T-cell (primary cell): ENCODE results near the gene NOC2L. TPM values are rescaled to one million over a fixed set of nuclear protein-coding genes. Genes with fewer than 3 reads are reported as not detected.
"Not testable (repeated sequence)": the region's sequence is repeated elsewhere in the genome, so short reads cannot be mapped to it uniquely, and the experiment has no call there.

Experiments
- ATAC-seq, 4 experiments: fragments of 200-7000 bp in 3 of 4; fragments of 150-1000 bp in 1 of 4; cut with Tn5 transposase; replicated peaks in 1 of 4; 1 replicate in 3 of 4; 2 replicates in 1 of 4; pipeline ENCODE4 v1.10.0; 2021; ENCODE audit warnings: moderate library complexity in 3 of 4, mild to moderate bottlenecking in 2 of 4, moderate number of reproducible peaks in 1 of 4
- CTCF ChIA-PET, 2 donors: fragments of 300-600 bp; sonication (Branson Sonifier 250); formaldehyde crosslinking; loops; one replicate each; lab custom pipeline; 2022; ENCODE audit warnings: antibody characterized with exemption in 2 of 2; lab: Charles Lee
- POLR2A ChIA-PET, 2 donors: fragments of 300-600 bp; sonication (Branson Sonifier 250); formaldehyde crosslinking; loops; one replicate each; lab custom pipeline; 2022; ENCODE audit warnings: antibody characterized with exemption in 2 of 2; lab: Charles Lee
- DNase-seq, 35 experiments: peaks; one replicate each; pipeline versions ENCODE4 v3.0.0 to v3.0.0-alpha.2; 2013 to 2023
- H3K27ac ChIP-seq: one replicate; pipeline ENCODE4 v1.5.1; 2013; ENCODE audit warnings: low read length
- H3K27me3 ChIP-seq, 2 experiments: replicated peaks in 1 of 2; 1 replicate in 1 of 2; 2 replicates in 1 of 2; pipeline versions ENCODE4 v1.6.1 to v1.7.0; 2013; ENCODE audit warnings: low read length in 1 of 2, mixed read lengths in 1 of 2; ENCODE audit not compliant: control insufficient read depth in 2 of 2, insufficient read depth in 2 of 2; ENCODE audit errors: extremely low read depth in 1 of 2
- H3K36me3 ChIP-seq, 2 donors: 1 replicate in 1 of 2; 2 replicates in 1 of 2; pipeline versions ENCODE4 v1.6.1 to v1.7.0; 2013; ENCODE audit warnings: low read length in 1 of 2; ENCODE audit not compliant: control insufficient read depth in 2 of 2, insufficient read depth in 1 of 2; ENCODE audit errors: extremely low read depth in 1 of 2
- H3K4me1 ChIP-seq, 2 experiments: 1 replicate in 1 of 2; 2 replicates in 1 of 2; pipeline versions ENCODE4 v1.6.1 to v1.7.0; 2013; ENCODE audit warnings: low read length in 2 of 2, mixed read lengths in 1 of 2; ENCODE audit not compliant: insufficient read depth in 2 of 2, control insufficient read depth in 1 of 2; ENCODE audit errors: extremely low read depth in 1 of 2
- H3K4me3 ChIP-seq, 2 donors: 1 replicate in 1 of 2; 2 replicates in 1 of 2; pipeline versions ENCODE4 v1.5.1 to v1.7.0; 2013; ENCODE audit warnings: mild to moderate bottlenecking in 2 of 2, low read length in 1 of 2, moderate library complexity in 1 of 2; ENCODE audit not compliant: control insufficient read depth in 1 of 2; ENCODE audit errors: extremely low read depth in 1 of 2
- H3K9me3 ChIP-seq: 2 replicates; pipeline ENCODE4 v1.7.0; 2013
- H3K27ac Mint-ChIP-seq, 2 donors: one replicate each; pipeline ENCODE4 v1.8.0; 2020 to 2021; ENCODE audit warnings: mild to moderate bottlenecking in 2 of 2, mixed read lengths in 2 of 2
- H3K27me3 Mint-ChIP-seq, 2 donors: one replicate each; pipeline ENCODE4 v1.8.0; 2021 to 2022; ENCODE audit warnings: mixed read lengths in 2 of 2
- H3K36me3 Mint-ChIP-seq: one replicate; pipeline ENCODE4 v1.8.0; 2021; ENCODE audit warnings: mixed read lengths
- H3K4me1 Mint-ChIP-seq, 3 donors: one replicate each; pipeline ENCODE4 v1.8.0; 2020 to 2022; ENCODE audit warnings: mixed read lengths in 3 of 3, mild to moderate bottlenecking in 1 of 3
- H3K4me3 Mint-ChIP-seq, 3 donors: one replicate each; pipeline ENCODE4 v1.8.0; 2020 to 2022; ENCODE audit warnings: mild to moderate bottlenecking in 3 of 3, mixed read lengths in 3 of 3, moderate library complexity in 3 of 3
- H3K9me3 Mint-ChIP-seq, 3 donors: one replicate each; pipeline ENCODE4 v1.8.0; 2020 to 2022; ENCODE audit warnings: mixed read lengths in 3 of 3
- WGBS: methylation state at CpG from one replicate; pipeline ENCODE4 v1.1.5; 2013; ENCODE audit warnings: missing lambda C conversion rate; ENCODE audit not compliant: insufficient coverage; 5-methylcytosine and 5-hydroxymethylcytosine counted together
- total RNA-seq, 35 experiments: library from RNA in 6 of 35; stranded (reverse) in 6 of 35; fragments of 120-200 nt in 1 of 35; gene quantifications; one replicate each; pipeline versions ENCODE4 v1.2.1 to v1.2.4 and lab custom pipeline; 2013 to 2026

NOC2L gene
- total RNA-seq, 5 donors from 2014 or later (not counting 1 experiment from before 2014, with no cell fraction given): 58.7 to 92.2 (median 83.4) TPM

- H3K9me3 Mint-ChIP-seq, CTCF ChIA-PET: not testable (repeated sequence)
These were observed 17.7 kb upstream of the NOC2L start for GRCh38 chr1:976791-977190.

DNA sequence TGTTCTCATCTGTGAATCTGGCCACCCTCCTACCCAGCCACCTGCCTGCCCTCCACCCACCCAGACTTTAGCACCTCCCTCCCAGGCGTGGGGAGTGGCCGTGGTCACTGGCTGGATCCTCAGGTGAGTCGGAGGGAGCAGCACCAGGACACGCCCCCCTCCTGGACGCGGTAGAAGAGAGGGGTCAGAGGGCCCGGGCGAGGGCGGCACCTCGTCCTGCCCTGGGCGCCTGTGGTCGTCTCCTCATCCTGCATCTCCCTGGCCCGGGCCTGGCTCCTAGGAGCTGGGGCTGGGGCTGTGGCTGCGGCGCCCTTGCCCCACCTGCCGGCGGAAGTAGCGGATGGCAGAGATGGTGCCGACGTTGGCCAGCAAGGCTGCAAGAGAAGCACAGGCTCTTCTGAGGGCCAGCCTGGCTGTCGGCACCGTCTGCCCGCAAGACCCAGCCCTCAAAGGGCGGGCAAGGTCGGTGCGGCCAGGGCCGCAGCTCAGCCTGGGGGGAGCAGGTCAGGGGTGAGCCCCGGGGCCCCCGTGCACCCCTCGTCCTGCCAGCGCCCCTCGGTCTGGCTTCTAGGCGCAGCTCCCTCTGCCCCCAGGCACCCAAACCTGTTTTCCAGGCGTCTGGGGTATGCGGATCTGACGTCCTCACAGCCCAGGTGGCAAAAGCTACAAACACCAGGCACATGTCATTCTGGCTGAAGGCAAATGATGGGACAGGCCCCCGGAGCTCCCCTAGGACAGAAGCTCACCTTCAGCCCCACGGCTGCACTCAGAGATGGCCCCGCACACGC lies 17.0 kb upstream of the NOC2L start:
- ChIA-PET POLR2A (no interaction called here), CTCF (interaction anchor here in 1 of 2 donors (0.7 kb wide), 2 partner anchors 78 to 107 kb away, joined by 3 to 4 read pairs; no protein-coding TSS in a partner anchor)
- peak in 29 of 35 experiments; percentile 29 to 81 (median 58) for DNase-seq
- Histone ChIP-seq H3K9me3 (no peaks in the 10 kb centered on the region), H3K4me1 (peaks cover 2 to 10% of the 10 kb centered on the region in 2 experiments), H3K4me3 (peak overlapping the region in 1 of 2 donors; percentile 23), H3K27me3 (peaks cover 0 to 73% of the 10 kb centered on the region in 2 experiments), H3K36me3 (no peaks in the 10 kb centered on the region), H3K27ac (no peak overlapping the region)
- ATAC-seq: peak; percentile 89 to 92 (median 90)
- H3K27me3 Mint-ChIP-seq: peaks cover 5 to 17% of the 10 kb centered on the region in 2 donors
- WGBS: 1% methylated on average over 32 of the region's 40 CpGs
- peak overlapping the region in 1 of 3 donors; percentile 44 for H3K4me3 Mint-ChIP-seq
- H3K4me1 Mint-ChIP-seq: peaks cover 5 to 8% (median 6%) of the 10 kb centered on the region in 3 donors
- H3K27ac Mint-ChIP-seq: no peak overlapping the region
- no peaks in the 10 kb centered on the region for H3K36me3 Mint-ChIP-seq
- no peaks in the 10 kb centered on the region for H3K9me3 Mint-ChIP-seq

More at GRCh38 chr1:976791-977190, 17.7 kb upstream of the NOC2L start:
- H3K36me3 ChIP-seq, H3K4me3 Mint-ChIP-seq, H3K27ac ChIP-seq, ATAC-seq, POLR2A ChIA-PET, H3K4me3 ChIP-seq, H3K36me3 Mint-ChIP-seq, DNase-seq, H3K9me3 ChIP-seq, H3K27ac Mint-ChIP-seq, H3K4me1 Mint-ChIP-seq: not testable (repeated sequence)
- H3K4me1 ChIP-seq: peaks cover 2 to 10% of the 10 kb centered on the region in 2 experiments
- peaks cover 0 to 71% of the 10 kb centered on the region in 2 experiments for H3K27me3 ChIP-seq
- peaks cover 5 to 19% of the 10 kb centered on the region in 2 donors for H3K27me3 Mint-ChIP-seq
- no CpG with 5 or more reads among the region's 39 CpGs for WGBS

DNA sequence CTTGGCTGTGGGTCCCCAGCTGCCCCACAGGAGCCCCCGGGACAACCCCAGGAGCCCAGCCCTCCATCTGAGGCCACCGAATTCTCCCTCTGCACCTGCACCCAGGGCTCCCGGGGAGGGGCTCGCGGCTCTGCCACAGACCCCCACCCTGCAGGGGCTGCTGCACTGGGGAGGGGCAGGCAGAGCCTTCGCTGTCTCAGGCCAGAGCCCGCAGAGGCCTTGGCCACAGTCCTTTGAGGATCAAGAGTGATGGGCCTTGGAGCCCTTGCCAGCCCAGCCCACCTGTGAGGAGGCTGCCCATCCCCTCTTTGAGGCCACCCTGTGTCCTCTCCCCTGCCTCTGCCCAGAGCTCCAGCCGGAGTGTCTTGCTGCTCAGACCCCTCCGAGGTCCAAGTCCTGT lies 16.3 kb upstream of the NOC2L start:
- WGBS: 57% methylated on average over 5 of the region's 9 CpGs
- no peak overlapping the region for H3K4me3 Mint-ChIP-seq

DNA sequence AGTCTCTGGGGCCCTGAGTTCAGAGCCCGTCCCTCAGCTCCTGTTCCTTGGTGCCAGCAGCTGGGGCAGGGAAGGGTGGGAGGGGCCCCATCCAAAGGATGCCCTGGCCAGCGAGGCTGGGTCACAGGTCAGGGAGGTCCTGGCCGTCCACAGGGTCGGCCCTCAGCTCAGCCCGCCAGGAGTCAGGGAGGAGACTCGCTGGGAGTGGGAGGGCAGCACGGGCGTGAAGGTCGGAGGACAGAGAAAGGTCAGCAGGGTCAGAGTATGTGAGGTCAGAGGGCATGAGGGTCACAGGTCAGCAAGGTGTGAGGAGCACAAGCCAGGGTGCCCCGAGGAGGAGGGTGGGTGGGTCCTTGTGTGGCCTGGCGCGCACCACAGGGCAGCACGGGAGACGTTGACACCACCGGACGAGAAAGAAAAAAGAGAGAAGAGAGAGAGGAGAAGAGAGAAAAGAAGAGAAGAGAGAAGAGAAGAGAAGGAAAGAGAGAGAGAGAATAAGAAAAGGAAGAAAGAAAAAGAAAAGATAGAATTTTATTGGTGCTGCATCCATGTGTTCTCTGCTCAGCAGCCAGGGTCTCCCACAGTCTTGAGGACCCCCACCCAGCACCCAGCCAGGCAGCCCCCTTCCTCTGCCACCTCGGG lies 15.8 kb upstream of the NOC2L start:
- CTCF ChIA-PET: no interaction called here
- Mint-ChIP-seq H3K27ac (no peak overlapping the region), H3K27me3 (peaks cover 5 to 16% of the 10 kb centered on the region in 2 donors), H3K9me3 (no peaks in the 10 kb centered on the region), H3K4me1 (peaks cover 5 to 8% (median 6%) of the 10 kb centered on the region in 3 donors), H3K4me3 (no peak overlapping the region), H3K36me3 (no peaks in the 10 kb centered on the region)
- Histone ChIP-seq H3K27ac (no peak overlapping the region), H3K27me3 (peaks cover 0 to 79% of the 10 kb centered on the region in 2 experiments), H3K4me1 (peaks cover 2 to 10% of the 10 kb centered on the region in 2 experiments), H3K36me3 (no peaks in the 10 kb centered on the region), H3K9me3 (no peaks in the 10 kb centered on the region), H3K4me3 (no peak overlapping the region)
- DNase-seq: no peak
- 81% methylated on average over 17 of the region's 17 CpGs for WGBS
- no peak for ATAC-seq
- POLR2A ChIA-PET: no interaction called here

More for the DNA sequence above, 16.3 kb upstream of the NOC2L start:
- no peaks in the 10 kb centered on the region for H3K36me3 Mint-ChIP-seq
- Histone ChIP-seq H3K27me3 (peaks cover 0 to 75% of the 10 kb centered on the region in 2 experiments), H3K4me1 (peaks cover 2 to 10% of the 10 kb centered on the region in 2 experiments), H3K4me3 (no peak overlapping the region), H3K9me3 (no peaks in the 10 kb centered on the region), H3K36me3 (no peaks in the 10 kb centered on the region), H3K27ac (no peak overlapping the region)
- no peaks in the 10 kb centered on the region for H3K9me3 Mint-ChIP-seq
- H3K4me1 Mint-ChIP-seq: peaks cover 5 to 8% (median 6%) of the 10 kb centered on the region in 3 donors
- POLR2A ChIA-PET: no interaction called here
- no peak for ATAC-seq
- no peak overlapping the region for H3K27ac Mint-ChIP-seq
- CTCF ChIA-PET: no interaction called here
- peaks cover 5 to 16% of the 10 kb centered on the region in 2 donors for H3K27me3 Mint-ChIP-seq
- no peak for DNase-seq

DNA sequence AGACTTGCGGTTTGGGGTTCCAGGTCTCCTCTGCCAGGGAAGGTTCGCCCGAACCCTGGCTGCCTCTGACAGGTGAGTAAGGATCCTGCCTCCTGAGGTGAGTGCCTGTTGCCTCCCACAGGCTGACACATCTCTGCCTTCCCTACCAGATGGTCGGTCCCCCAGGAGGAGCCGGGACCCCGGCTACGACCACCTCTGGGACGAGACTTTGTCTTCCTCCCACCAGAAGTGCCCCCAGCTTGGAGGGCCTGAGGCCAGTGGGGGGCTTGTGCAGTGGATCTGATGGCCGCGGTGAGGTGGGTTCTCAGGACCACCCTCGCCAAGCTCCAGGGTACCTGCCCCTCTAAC lies 15.2 kb upstream of the NOC2L start:
- POLR2A ChIA-PET: no interaction called here
- ATAC-seq: no peak

DNA sequence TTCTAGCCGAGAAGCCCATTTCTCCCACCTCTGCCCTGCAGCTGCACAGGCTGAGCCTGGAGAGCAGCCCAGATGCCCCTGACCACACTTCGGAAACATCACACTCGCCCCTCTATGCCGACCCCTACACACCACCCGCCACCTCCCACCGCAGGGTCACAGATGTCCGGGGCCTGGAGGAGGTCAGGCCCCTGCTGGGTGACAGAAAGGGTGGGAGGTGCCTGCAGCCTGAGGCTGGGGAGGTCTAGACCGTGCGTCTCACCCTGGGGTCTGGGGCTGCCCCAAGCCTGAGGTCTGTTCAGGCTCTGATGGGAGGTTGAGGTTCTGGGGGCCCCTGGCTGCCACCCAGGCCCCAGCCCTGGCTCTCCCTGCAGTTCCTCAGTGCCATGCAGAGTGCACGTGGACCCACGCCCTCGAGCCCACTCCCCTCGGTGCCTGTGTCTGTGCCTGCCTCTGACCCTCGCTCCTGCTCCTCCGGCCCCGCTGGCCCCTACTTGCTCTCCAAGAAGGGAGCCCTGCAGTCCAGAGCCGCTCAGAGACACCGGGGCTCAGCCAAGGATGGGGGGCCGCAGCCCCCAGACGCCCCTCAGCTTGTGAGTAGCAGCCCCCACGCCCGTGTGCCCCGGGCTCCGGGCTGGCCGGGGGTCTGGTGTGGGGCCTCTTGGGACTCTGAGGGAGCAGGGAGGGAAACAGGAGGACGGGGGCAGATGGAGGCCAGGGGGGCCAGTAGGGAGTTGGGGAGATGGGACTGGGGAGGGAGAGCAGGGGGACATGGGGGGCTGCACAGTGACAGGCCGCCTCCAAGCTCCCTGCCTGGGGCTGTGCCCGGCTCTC lies 14.6 kb upstream of the NOC2L start:
- H3K36me3 ChIP-seq: no peaks in the 10 kb centered on the region
- H3K4me3 ChIP-seq: no peak overlapping the region
- POLR2A ChIA-PET: no interaction called here
- no peaks in the 10 kb centered on the region for H3K9me3 Mint-ChIP-seq
- DNase-seq: no peak
- CTCF ChIA-PET: no interaction called here
- H3K4me3 Mint-ChIP-seq: no peak overlapping the region
- ATAC-seq: no peak
- no peaks in the 10 kb centered on the region for H3K9me3 ChIP-seq
- H3K27me3 ChIP-seq: peaks cover 0 to 76% of the 10 kb centered on the region in 2 experiments
- no peak overlapping the region for H3K27ac Mint-ChIP-seq
- peaks cover 9 to 18% of the 10 kb centered on the region in 2 donors for H3K27me3 Mint-ChIP-seq
- H3K4me1 Mint-ChIP-seq: peaks cover 5 to 8% (median 6%) of the 10 kb centered on the region in 3 donors
- no peak overlapping the region for H3K27ac ChIP-seq
- WGBS: 88% methylated on average over 20 of the region's 28 CpGs
- H3K36me3 Mint-ChIP-seq: no peaks in the 10 kb centered on the region
- H3K4me1 ChIP-seq: peaks cover 2 to 10% of the 10 kb centered on the region in 2 experiments

More for the DNA sequence above, 15.2 kb upstream of the NOC2L start:
- no peaks in the 10 kb centered on the region for H3K9me3 ChIP-seq
- no peak overlapping the region for H3K4me3 Mint-ChIP-seq
- WGBS: 95% methylated on average over 4 of the region's 11 CpGs
- CTCF ChIA-PET: no interaction called here
- H3K27ac ChIP-seq: no peak overlapping the region
- DNase-seq: no peak
- H3K36me3 ChIP-seq: no peaks in the 10 kb centered on the region
- no peak overlapping the region for H3K4me3 ChIP-seq
- peaks cover 0 to 75% of the 10 kb centered on the region in 2 experiments for H3K27me3 ChIP-seq
- H3K4me1 ChIP-seq: peaks cover 2 to 10% of the 10 kb centered on the region in 2 experiments
- H3K36me3 Mint-ChIP-seq: no peaks in the 10 kb centered on the region
- no peak overlapping the region for H3K27ac Mint-ChIP-seq
- H3K27me3 Mint-ChIP-seq: peaks cover 8 to 18% of the 10 kb centered on the region in 2 donors
- H3K4me1 Mint-ChIP-seq: peaks cover 5 to 8% (median 6%) of the 10 kb centered on the region in 3 donors
- H3K9me3 Mint-ChIP-seq: no peaks in the 10 kb centered on the region
